Measurements from ENCODE around the gene ZNHIT6.
"Not testable (repeated sequence)": the region's sequence is repeated elsewhere in the genome, so short reads cannot be mapped to it uniquely, and the experiment has no call there.

Gene ZNHIT6

DNA sequence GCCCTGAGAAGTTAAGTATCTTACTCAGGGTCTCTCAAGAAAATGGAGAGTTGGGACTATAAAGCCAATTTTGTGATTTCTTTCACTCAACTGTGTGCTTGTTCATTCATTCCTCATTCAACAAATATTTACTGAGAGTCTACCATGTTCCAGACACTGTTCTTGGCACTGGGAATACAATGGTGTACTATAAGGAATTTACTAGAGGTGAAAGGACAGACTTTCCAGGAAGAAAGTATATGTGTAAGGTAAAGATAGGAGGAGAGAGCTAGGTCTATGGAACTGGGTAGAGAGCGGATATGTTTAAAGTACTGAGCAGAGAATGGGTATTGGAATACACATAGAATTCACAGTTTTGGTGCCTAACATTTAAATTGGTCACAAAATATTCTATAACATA is 42.3 kb downstream of the ZNHIT6 start:
- DNase-seq: no peak

DNA sequence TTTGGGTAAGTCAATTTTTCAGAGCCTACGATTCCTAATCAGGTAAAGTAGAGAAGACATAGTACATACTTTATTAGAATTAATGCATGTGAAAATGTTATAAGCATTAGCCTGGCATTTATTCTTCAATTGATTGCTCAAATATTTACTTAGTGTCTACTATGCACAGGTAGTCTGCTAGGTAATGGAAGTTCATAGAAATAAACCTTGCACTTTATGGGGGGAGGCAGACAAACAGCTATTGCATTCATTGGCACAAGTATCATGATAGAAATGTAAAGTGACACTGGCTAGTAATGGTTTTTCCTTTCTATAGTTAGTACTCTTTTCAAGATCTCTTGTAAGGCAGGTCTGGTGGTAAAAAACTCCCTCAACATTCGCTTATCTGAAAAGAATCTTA is 44.9 kb downstream of the ZNHIT6 start:
- no peak for DNase-seq

- no peak for DNase-seq
Observed at GRCh38 chr1:85661767-85662166, 46.5 kb downstream of the ZNHIT6 start.

DNA sequence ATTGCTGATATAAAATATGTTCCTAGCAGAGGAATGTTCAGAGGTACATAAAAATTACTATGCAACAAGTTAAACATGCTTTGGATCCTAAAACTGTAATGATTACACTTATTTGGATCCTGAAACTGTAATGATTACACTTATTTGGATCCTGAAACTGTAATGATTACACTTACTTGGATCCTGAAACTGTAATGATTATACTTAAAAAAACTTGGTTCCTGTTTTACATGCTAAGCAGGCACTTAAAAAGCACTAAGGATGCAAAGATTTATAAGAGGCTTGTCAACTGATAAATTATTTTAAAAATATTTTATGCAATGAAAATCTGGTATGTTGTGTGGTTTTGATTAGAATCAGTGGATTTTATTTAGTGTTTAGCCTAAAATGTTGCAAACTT is 47.7 kb downstream of the ZNHIT6 start:
- no peak for DNase-seq

- DNase-seq: no peak
Observed at GRCh38 chr1:85659174-85659573, 49.1 kb downstream of the ZNHIT6 start.

DNA sequence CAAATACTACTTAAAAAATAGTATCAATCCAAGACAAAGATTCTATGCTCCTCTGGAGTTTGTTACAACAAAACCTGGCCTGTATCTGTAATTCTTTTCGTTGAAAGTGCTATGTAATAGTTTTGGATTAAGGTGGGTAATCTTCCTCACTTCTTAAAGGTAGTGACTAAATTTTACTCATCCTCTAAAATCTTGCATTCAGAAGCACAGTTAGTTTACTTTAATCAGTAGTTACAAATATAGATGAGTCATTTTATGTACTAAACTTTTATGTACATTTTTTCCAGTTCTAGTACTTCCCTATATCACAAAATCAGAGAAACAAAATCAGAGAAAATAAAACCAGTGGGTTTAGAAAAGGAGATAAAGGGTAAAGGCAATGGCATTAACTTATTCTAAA is 51.3 kb downstream of the ZNHIT6 start:
- DNase-seq: no peak

GRCh38 chr1:85656256-85656655 is 52.0 kb downstream of the ZNHIT6 start:
- no peak for DNase-seq

DNA sequence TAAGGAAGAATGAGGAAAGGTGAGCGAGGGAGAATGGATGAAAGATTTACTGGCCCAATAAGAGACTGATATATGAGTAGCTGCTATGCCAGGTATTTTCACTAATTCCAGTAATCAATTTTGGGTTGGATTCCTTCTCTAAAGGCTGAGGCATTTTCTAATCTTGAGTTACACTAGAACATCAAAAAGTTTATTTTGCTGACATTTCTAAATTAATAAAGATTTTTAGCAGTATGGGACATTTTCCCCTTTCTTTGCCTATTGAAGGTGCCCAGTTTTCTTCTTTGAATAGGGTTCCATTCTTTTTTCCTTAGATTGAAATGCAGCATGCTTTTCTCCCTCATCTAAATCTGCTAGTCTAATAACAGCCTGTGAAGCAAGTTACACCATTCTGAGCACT is 52.9 kb downstream of the ZNHIT6 start:
- no peak for DNase-seq

GRCh38 chr1:85654066-85654782 is 54.0 kb downstream of the ZNHIT6 start:
- DNase-seq: no peak

- no peak for DNase-seq
Observed at GRCh38 chr1:85652327-85652726, 55.9 kb downstream of the ZNHIT6 start.

DNA sequence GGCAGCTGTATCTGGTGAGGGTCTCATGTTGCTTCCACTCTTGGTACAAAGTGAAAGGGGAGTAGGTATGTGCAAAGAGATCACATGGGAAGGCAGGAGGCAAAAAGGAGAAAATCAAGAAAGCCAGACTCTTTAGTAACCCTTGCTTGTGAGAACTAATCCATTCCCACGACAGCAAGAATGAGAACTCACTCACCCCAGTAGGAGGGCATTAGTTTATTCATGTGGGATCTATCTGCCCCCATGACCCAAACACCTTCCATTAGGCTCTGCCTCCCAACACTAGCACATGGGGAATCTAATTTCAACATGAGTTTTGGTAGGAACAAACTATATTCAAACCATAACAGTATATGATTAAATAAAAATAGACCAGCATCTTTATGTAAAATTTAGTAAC is 57.6 kb downstream of the ZNHIT6 start:
- no peak for DNase-seq

- DNase-seq: no peak
Observed at GRCh38 chr1:85649591-85649990, 58.6 kb downstream of the ZNHIT6 start.

- DNase-seq: not testable (repeated sequence)
Observed at GRCh38 chr1:85641598-85642556, 66.4 kb downstream of the ZNHIT6 start.

DNA sequence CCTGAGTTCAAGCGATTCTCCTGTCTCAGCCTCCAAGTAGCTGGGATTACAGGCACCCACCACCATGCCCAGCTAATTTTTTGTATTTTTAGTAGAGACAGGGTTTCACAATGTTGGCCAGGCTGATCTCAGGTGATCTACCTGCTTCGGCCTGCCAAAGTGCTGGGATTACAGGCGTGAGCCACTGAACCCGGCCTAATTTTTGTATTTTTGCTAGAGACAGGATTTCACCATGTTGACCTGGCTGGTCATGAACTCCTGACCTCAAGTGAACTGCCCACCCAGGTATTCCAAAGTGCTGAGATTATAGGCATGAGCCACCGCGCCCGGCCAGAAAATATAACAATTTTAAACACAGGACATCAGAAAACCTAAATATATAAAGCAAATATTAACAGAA is 68.3 kb downstream of the ZNHIT6 start:
- not testable (repeated sequence) for DNase-seq

- no peak for DNase-seq
Observed at GRCh38 chr1:85638412-85638811, 69.8 kb downstream of the ZNHIT6 start.

DNA sequence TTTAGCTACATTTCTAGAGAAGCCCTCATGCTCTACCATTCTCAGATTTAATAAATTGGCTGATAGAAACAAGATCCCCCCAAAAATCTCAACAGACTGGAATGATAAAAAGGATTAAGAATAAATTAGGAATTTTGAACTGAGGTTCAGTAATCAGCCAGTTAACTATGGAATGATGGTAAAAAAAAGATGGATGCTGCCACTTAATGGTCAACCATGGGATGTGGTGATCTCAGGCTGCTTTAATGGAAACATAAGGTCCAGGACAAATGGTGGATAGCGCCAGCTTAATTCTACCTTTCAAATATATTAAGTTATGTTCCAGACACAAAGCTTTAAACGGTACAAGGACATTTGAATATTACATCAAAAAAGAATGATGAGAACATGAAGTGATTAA is 77.7 kb downstream of the ZNHIT6 start:
- no peak for DNase-seq

GRCh38 chr1:85629532-85629920 is 78.7 kb downstream of the ZNHIT6 start:
- no peak for DNase-seq

GRCh38 chr1:85628791-85629531 is 79.3 kb downstream of the ZNHIT6 start:
- DNase-seq: no peak

- DNase-seq: no peak
Observed at GRCh38 chr1:85626818-85627217, 81.4 kb downstream of the ZNHIT6 start.

DNA sequence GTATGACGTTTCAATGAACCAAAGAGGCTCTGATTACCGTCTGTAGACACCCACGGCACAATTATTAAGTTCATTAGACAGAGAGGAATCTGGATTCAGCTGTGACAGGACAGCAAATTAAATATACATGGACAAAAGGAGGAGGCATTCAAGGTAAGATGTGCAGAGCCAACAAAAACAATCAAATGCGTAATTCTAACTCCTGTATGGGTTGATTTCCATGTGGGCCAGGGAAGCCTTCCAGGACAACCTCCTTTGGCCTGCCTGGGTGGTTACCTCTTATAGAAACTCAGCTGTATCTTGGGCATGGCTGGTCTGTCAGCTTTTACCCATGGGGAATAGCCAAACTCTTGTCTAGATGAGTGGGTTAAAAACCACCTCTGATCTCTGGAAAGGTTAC is 83.9 kb downstream of the ZNHIT6 start:
- DNase-seq: no peak

GRCh38 chr1:85623061-85623471 is 85.2 kb downstream of the ZNHIT6 start:
- no peak for DNase-seq

GRCh38 chr1:85621430-85621829 is 86.8 kb downstream of the ZNHIT6 start:
- DNase-seq: no peak

DNA sequence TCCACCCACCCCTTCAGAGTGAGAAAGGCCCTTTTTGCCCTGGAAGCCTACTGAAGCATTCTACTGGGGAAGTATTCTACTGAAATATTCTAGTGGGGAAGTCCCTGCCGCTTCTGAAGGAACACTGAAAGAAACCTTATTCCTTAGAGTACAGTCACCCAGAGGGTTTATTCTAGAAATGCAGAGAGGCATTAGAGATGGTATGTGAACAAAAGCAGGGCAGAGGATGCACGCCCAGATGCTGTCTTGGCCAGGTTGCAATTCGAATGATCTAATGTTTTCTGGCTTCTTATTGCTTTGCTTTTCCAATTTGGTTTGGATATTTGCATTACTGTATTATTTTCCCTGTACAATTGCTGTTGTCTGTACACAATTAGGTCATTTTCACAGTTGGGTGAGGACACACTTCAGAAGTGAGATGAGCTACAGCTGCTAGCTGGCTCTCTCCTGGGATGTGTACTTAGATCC is 90.6 kb downstream of the ZNHIT6 start:
- no peak for DNase-seq

Measured in stimulated activated CD4-positive, alpha-beta T cell treated with anti-CD3 and anti-CD28 coated beads, Interleukin-2, amount 100 ng/mL, for 24 hours (primary cell).